Fibroblast of villous mesenchyme (primary cell): ENCODE results near the gene DIAPH1. TPM values are rescaled to one million over a fixed set of nuclear protein-coding genes. Genes with fewer than 3 reads are reported as not detected.

Source experiments
- DNase-seq: peaks from one replicate; pipeline ENCODE4 v3.0.0-alpha.2; 2010; ENCODE audit warnings: low read depth
- H3K4me3 ChIP-seq: 2 replicates; pipeline ENCODE4 v1.5.1; 2011; ENCODE audit warnings: low read depth, mild to moderate bottlenecking, low read length
- CTCF ChIP-seq: IDR thresholded peaks from 2 replicates; pipeline ENCODE4 v1.5.1; 2012; ENCODE audit warnings: low read depth, mild to moderate bottlenecking, low read length; ENCODE audit not compliant: insufficient read depth
- total RNA-seq: library from RNA; depleted of rRNA; stranded (reverse); fragments of >200 nt; gene quantifications from 2 replicates; pipeline ENCODE4 v1.2.3, GENCODE V29; 2012

Gene DIAPH1
- total RNA-seq, 1 donor = 26.8 TPM

GRCh38 chr5:141590127-141590526 lies 28.7 kb downstream of the DIAPH1 start:
- DNase-seq = no peak
- TF ChIP-seq CTCF = no peak
- no peak overlapping the region for H3K4me3 ChIP-seq

- H3K4me3 ChIP-seq = no peak overlapping the region
- TF ChIP-seq CTCF = no peak
- DNase-seq = no peak
Measured at GRCh38 chr5:141586246-141586645, 32.6 kb downstream of the DIAPH1 start.

- TF ChIP-seq CTCF = no peak
- H3K4me3 ChIP-seq = no peak overlapping the region
- DNase-seq = no peak
Measured at GRCh38 chr5:141585594-141585993, 33.2 kb downstream of the DIAPH1 start.

GRCh38 chr5:141574122-141574510 lies 44.7 kb downstream of the DIAPH1 start:
- H3K4me3 ChIP-seq = no peak overlapping the region
- DNase-seq = no peak
- TF ChIP-seq CTCF = no peak

- TF ChIP-seq CTCF = no peak
- DNase-seq = no peak
- H3K4me3 ChIP-seq = no peak overlapping the region
Measured at GRCh38 chr5:141573489-141574121, 45.2 kb downstream of the DIAPH1 start.

- H3K4me3 ChIP-seq = no peak overlapping the region
- no peak for DNase-seq
- no peak for TF ChIP-seq CTCF
Measured at GRCh38 chr5:141570655-141571054, 48.1 kb downstream of the DIAPH1 start.

GRCh38 chr5:141567513-141568117 lies 51.2 kb downstream of the DIAPH1 start:
- no peak for DNase-seq

More at GRCh38 chr5:141567513-141568117, 51.2 kb downstream of the DIAPH1 start:
- no peak overlapping the region for H3K4me3 ChIP-seq
- peak; percentile 87 for TF ChIP-seq CTCF
